ENCODE results near the gene NEK4. TPM values are rescaled to one million over a fixed set of nuclear protein-coding genes. Genes with fewer than 3 reads are reported as not detected.
A peak's percentile ranks its signal among the peaks of the same experiment; 100 is the strongest.

The NEK4 gene
- total and polyA plus RNA-seq, 2 experiments from 2014 or later: 12.4 to 14.7 TPM

GRCh38 chr3:52798376-52798977 lies 27.7 kb upstream of the NEK4 start:
- Histone ChIP-seq H3K27ac (no peak overlapping the region), H3K9me3 (ENCODE audit: low read depth) (no peaks in the 10 kb centered on the region), H3K36me3 (no peaks in the 10 kb centered on the region), H3K4me1 (ENCODE audit: low read depth) (no peaks in the 10 kb centered on the region), H3K27me3 (no peaks in the 10 kb centered on the region), H3K4me3 (no peak overlapping the region)
- no peak for TF ChIP-seq CTCF (IDR thresholded peaks at IDR 0.05; ENCODE audit: low read depth, low read length)
- DNase-seq (ENCODE audit: low read depth in 1 of 2, low spot score in 1 of 2): peak in 1 of 2 donors; percentile 32

DNA sequence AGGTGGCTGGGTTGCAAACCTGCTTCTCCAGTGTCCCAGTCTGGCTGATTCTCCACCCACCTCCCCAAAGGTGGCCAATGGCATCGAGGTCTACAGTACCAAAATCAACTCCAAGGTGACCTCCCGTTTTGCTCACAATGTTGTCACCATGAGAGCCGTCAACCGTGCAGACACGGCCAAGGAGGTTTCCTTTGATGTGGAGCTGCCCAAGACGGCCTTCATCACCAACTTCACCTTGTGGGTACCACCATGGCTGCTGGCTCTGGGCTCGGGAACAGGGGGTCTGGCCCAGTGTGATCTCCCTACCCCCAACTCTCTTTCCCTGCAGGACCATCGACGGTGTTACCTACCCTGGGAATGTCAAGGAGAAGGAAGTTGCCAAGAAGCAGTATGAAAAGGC lies 25.7 kb upstream of the NEK4 start:
- DNase-seq (ENCODE audit: low read depth in 1 of 2, low spot score in 1 of 2): no peak
- no peak overlapping the region for H3K27ac ChIP-seq
- no peaks in the 10 kb centered on the region for H3K27me3 ChIP-seq
- TF ChIP-seq CTCF (IDR thresholded peaks at IDR 0.05; ENCODE audit: low read depth, low read length): no peak
- no peaks in the 10 kb centered on the region for H3K9me3 ChIP-seq (ENCODE audit: low read depth)
- no peaks in the 10 kb centered on the region for H3K4me1 ChIP-seq (ENCODE audit: low read depth)
- no peaks in the 10 kb centered on the region for H3K36me3 ChIP-seq
- H3K4me3 ChIP-seq: no peak overlapping the region

- no peaks in the 10 kb centered on the region for H3K27me3 ChIP-seq
- no peak for TF ChIP-seq CTCF (IDR thresholded peaks at IDR 0.05; ENCODE audit: low read depth, low read length)
- no peaks in the 10 kb centered on the region for H3K4me1 ChIP-seq (ENCODE audit: low read depth)
- no peaks in the 10 kb centered on the region for H3K9me3 ChIP-seq (ENCODE audit: low read depth)
- DNase-seq (ENCODE audit: low read depth in 1 of 2, low spot score in 1 of 2): no peak
- no peak overlapping the region for H3K27ac ChIP-seq
- no peaks in the 10 kb centered on the region for H3K36me3 ChIP-seq
- no peak overlapping the region for H3K4me3 ChIP-seq
Observed at GRCh38 chr3:52795298-52795900, 24.7 kb upstream of the NEK4 start.

DNA sequence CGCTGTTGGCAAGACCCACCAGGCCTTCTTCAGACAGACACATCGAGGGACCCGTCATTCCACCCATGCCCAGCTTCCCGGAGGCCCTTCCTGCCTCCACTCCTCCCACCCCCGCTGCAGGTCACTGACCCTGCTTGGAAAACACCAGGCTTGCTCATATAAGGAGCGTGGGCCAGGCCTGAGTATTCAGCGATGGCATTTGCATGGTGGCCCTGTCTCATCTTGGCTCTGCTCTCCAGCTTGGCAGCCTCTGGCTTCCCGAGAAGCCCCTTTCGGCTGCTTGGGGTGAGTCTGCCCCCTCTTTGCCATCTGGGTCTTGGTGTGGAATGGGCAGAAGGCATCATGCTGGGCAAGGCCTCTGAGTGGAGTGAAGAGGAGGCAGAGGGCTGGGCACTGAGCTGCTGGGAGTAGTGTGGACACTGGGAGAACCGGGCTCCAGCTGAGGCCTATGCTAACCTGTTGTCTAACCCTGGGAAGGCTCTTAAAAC lies 23.9 kb upstream of the NEK4 start, which contains the start of gene ITIH3:
ITIH3 (plus strand) TSS at position 185 of the 488 bp plus-strand sequence; CDS start at position 193, 8 bp downstream.
- no peak for TF ChIP-seq CTCF (IDR thresholded peaks at IDR 0.05; ENCODE audit: low read depth, low read length)
- Histone ChIP-seq H3K36me3 (no peaks in the 10 kb centered on the region), H3K4me1 (ENCODE audit: low read depth) (no peaks in the 10 kb centered on the region), H3K4me3 (no peak within 1 kb of the TSS), H3K27ac (no peak within 1 kb of the TSS), H3K9me3 (ENCODE audit: low read depth) (no peaks in the 10 kb centered on the region), H3K27me3 (no peaks in the 10 kb centered on the region)
- peak in 1 of 2 donors; percentile 7 for DNase-seq (ENCODE audit: low read depth in 1 of 2, low spot score in 1 of 2)

DNA sequence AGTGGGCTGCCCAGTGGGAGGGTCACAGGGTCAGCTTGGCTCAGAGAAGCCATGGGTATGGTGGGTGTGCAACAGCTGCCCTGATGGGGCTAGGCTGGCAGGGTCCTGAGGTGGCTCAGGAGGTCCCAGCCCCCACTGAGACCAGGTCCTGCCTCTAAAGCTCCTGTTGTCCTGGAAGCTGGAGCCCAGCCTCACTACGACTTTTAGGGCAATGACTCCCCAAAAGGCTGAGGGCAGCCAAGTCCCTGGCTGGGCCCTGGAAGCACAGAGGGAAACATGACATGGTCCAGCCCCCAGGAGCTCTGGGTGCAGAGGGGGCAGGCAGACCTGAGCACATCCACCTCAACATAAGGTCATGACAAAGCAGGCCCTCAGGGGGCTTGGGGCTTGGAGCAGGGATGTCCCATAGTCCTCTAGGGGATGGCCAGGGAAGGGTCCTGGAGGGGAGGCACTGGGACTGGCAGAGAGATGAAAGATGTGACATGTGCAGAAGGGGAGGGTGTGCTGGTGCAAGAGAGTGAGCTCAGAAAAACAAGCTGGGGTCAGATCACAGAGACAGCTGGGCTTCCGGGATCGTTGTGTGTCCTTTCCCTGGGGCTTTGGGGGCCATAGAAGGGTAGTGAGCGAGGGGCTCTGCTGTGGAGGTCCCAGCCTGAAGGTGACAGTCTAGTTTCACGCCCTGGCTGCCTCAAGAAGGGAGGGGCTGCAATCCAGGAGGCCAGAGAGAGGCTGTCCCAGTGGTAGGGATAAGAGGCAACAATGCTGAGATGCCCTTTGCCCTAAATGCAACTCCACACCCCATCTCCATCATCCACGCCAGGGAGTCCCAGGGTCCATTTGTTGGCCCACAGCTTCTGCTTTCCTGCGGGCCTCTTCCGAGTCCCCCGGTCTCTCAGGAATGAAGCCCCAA lies 23.2 kb upstream of the NEK4 start:
- H3K27ac ChIP-seq: no peak overlapping the region
- DNase-seq (ENCODE audit: low read depth in 1 of 2, low spot score in 1 of 2): no peak
- H3K27me3 ChIP-seq: no peaks in the 10 kb centered on the region
- no peak for TF ChIP-seq CTCF (IDR thresholded peaks at IDR 0.05; ENCODE audit: low read depth, low read length)
- no peaks in the 10 kb centered on the region for H3K4me1 ChIP-seq (ENCODE audit: low read depth)
- no peaks in the 10 kb centered on the region for H3K9me3 ChIP-seq (ENCODE audit: low read depth)
- no peak overlapping the region for H3K4me3 ChIP-seq
- H3K36me3 ChIP-seq: no peaks in the 10 kb centered on the region

Data from cardiac muscle cell (in vitro differentiated cells and primary cell).